Stromal cell of bone marrow (primary cell): Measurements from ENCODE around the gene FAM227B.

Experiments
- DNase-seq: peaks from one replicate; pipeline ENCODE4 v3.0.0-alpha.2; 2012; ENCODE audit warnings: low read depth

The FAM227B gene

DNA sequence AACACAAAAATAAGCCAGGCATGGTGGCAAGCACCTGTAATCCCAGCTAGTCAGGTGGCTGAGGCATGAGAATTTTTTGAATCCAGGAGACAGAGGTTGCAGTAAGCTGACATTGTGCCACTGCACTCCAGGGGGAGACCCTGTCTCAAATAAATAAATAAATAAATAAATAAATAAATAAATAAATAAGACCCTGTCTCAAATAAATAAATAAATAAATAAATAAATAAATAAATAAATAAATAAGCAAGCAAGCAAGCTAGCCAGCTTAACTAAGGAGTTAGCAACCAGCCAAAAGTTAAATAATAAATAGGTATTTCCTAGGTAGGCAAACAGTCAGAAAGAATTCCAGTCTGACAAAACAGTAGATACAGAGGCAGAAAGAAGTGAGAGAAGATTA is 326.7 kb downstream of the FAM227B start:
- DNase-seq: no peak

DNA sequence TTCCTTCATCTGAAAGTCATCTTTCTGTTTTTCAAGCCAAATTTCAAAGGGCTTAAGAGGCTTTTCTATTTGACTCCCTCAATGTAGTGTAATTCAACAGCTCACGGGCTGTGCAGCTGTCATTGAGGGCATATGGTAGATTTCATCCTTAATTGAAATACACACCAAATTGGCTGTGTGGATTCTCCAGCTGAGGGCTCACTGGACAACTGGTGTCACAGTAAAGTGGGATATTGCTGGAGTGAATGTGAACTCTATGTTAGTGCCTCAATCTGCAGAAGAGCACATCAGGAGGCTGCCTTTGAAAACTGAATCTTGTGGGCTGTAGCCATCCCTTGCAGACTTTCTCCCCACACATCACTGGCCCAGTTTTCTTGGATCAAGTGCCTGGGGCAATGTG is 330.4 kb downstream of the FAM227B start:
- DNase-seq: no peak

DNA sequence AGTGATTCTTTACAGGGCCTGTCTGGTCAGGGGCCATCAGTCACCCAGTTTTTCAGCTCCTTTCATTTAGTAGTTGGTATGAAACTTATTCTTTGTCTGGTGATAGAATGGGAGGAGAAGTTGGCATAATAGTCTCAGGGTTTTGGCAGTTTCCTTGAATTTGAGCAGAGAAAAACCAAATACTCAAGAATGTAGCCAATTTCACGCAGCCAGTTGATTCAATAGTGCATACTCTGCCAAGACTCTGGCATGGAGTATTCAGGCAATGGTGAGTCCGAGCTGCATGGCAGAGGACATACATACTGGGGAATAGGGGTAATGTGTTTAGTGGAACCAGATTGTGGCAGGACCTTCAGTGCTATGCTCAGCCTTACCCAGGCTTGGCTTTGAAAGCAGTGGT is 332.2 kb downstream of the FAM227B start:
- DNase-seq: no peak

DNA sequence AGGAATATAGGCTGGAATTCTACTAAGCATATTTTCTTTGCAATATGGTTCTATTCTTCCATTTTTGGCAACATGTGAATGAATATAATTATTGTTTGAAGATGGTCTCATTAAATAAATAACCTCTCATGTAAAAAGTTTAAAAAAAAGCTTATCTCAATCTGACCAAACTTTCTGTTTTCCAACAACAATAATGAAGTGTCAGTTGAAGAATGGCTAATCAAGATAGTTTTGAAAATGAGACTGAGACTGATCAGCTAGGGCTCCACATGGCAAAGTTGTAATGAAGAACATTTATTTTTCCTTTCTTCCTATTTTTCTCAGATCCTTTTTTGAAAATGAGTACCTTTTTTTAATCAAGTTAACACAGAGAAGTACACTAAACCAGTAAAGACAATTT is 333.1 kb downstream of the FAM227B start:
- no peak for DNase-seq

DNA sequence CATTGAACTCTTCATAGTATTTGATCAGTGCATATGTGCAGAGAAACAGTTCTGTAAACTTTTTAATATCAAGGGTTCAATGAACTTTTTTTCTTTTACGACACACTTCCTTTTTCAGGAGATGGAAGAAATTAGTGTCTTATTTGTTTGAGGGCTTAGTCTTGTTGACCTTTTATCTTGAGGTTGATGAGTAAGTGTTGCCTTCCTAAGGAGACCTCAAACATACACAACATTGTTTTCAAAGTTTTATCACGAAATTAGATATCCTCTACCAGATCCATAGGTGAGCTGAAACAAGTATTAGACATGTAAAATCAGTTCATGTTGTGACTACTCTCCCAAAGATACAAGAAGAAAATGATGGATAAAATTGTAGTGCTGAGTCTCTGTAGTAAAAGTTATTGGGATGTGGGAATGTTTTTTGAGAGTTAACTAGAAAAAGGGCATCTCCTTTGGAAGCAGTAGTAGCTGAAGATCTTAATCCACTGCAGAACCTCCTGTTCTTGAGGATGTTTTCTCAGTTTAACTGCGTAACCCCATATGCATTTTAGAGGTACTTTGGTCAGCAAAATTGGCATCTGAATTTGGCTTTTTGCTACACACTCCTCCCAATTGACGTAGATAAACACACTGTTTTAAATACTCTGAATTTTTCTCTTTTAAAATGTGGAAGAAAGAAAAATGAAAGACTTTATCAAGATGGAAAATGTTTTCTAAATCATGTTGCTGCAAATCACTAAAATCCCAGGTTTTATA is 333.8 kb downstream of the FAM227B start:
- DNase-seq: no peak

DNA sequence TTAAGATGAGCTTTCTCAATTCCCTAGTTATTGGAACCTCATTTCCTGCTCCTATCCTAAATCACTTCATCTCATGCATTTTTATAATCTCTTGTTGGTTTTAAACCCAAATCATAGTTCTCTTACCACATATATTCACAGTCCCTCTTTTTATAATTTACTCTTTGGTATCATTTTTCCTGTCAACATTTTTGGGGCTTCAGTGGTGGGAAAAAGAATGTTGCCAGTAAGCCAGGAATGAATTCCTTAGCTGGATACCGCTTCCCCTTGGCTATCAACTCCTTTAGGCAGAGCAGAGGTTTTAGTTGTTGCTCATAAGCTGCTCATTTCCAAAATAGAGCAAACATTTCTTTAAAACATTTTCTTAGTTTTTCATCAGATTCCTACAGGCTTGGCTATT is 338.3 kb downstream of the FAM227B start:
- peak; percentile 81 for DNase-seq

DNA sequence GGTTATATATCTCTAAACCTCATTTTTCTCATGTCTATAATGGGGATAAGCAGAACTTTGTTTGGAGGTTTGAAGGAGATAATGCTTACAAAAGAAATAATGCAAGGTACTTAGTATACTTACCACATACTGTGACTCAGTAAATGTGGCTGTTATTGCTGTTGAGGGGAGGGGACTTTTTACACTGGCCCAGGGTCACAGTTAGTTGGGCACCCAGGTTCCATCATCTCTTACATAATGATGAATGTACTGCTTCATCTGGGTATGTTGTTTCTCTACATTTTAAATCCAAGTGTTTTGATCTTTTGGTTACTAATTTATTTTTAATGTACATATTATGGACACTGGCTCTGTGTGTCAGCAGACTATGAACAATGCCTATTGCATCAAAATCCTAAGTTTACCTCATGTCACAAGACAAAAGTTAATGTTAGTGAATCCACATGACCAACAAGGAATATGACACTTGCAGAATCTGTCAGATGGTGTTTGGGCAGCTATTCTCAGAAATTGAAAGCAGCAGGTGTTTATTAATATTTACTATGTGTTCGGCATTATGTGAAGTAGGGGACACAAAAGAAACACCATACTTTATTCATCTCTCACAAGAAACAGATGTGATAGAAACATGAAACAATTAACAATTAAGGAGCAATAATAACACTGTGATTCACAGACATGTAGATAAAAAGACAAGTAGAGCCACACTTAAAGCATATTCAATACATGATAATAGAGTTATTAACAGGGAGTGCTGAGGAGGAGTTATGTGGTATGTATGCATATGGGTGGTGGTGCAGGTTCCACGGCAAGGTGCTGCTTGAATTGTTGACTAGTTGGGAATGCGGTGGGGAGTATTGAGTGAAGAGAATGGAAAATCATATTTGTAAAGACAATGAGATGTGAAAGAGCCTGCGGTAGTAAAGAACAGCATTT is 340.8 kb downstream of the FAM227B start:
- no peak for DNase-seq

DNA sequence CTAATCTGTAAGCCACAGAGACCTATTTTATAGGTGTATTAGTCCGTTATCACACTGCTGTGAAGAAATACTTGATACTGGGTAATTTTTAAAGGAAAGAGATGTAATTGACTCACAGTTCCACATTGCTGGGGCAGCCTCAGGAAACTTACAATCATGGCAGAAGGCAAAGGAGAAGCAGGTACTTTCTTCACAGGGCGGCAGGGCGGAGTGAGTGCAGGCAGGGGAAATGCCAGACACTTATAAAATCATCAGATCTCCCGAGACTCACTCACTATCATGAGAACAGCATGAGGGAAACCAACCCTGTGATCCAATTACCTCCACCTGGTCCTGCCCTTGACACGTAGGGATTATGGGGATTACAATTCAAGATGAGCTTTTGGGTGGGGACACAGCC is 341.9 kb downstream of the FAM227B start:
- no peak for DNase-seq
